H1 (cell line): Measurements from ENCODE around the gene MALSU1. TPM values are rescaled to one million over a fixed set of nuclear protein-coding genes. Genes with fewer than 3 reads are reported as not detected.

Experiments used
- CTCF ChIA-PET: fragments of 300-600 bp; sonication (Branson Sonifier 250); formaldehyde crosslinking; loops from one replicate; lab custom pipeline; 2021; ENCODE audit not compliant: partially characterized antibody; lab: Charles Lee
- POLR2A ChIA-PET: fragments of 300-600 bp; sonication (Branson Sonifier 250); formaldehyde crosslinking; loops from one replicate; lab custom pipeline; 2021; ENCODE audit warnings: inconsistent platforms; ENCODE audit not compliant: partially characterized antibody; lab: Charles Lee
- DNase-seq, 2 experiments: peaks; one replicate each; pipeline versions ENCODE4 v3.0.0 to v3.0.0-alpha.2; 2010 to 2022; ENCODE audit warnings: low spot score in 2 of 2, low read depth in 1 of 2, mixed read lengths in 1 of 2
- FAIRE-seq: peaks from 2 replicates; lab custom pipeline; 2011; peaks lifted over from hg19 to GRCh38; lab: Jason Lieb, UNC
- H2AFZ ChIP-seq: 2 replicates; pipeline ENCODE4 v1.8.1; 2012; ENCODE audit warnings: low read length, inconsistent platforms
- H2AK5ac ChIP-seq: 2 replicates; pipeline ENCODE4 v1.6.1; 2013; ENCODE audit warnings: low read depth, low read length
- H2BK120ac ChIP-seq: replicated peaks from 2 replicates; pipeline ENCODE3; 2013; ENCODE audit warnings: low read depth, low read length, inconsistent platforms
- H2BK12ac ChIP-seq: 2 replicates; pipeline ENCODE4 v1.6.1; 2013; ENCODE audit warnings: low read depth, low read length
- H2BK15ac ChIP-seq: 2 replicates; pipeline ENCODE4 v1.6.1; 2013; ENCODE audit warnings: low read length
- H2BK20ac ChIP-seq: 2 replicates; pipeline ENCODE4 v1.6.1; 2013; ENCODE audit warnings: low read length
- H2BK5ac ChIP-seq: 2 replicates; pipeline ENCODE4 v1.6.1; 2013; ENCODE audit warnings: low read depth, low read length
- H3K14ac ChIP-seq: 2 replicates; pipeline ENCODE4 v1.6.1; 2013; ENCODE audit warnings: inconsistent platforms; ENCODE audit not compliant: insufficient read length
- H3K18ac ChIP-seq: 2 replicates; pipeline ENCODE4 v1.6.1; 2013; ENCODE audit warnings: low read length; ENCODE audit errors: extremely low read depth
- H3K23ac ChIP-seq: 2 replicates; pipeline ENCODE4 v1.6.1; 2013; ENCODE audit warnings: inconsistent platforms; ENCODE audit not compliant: insufficient read length
- H3K23me2 ChIP-seq: 2 replicates; pipeline ENCODE4 v1.6.1; 2013; ENCODE audit warnings: low read depth, low read length
- H3K27ac ChIP-seq: 2 replicates; pipeline ENCODE4 v1.6.1; 2011; ENCODE audit warnings: low read depth, low read length, inconsistent platforms
- H3K27me3 ChIP-seq, 4 experiments: replicated peaks in 1 of 4; 1 replicate in 1 of 4; 2 replicates in 3 of 4; pipeline versions ENCODE4 v1.6.1 to v1.8.1; 2011 to 2013; ENCODE audit warnings: low read length in 3 of 4, mild to moderate bottlenecking in 3 of 4, inconsistent platforms in 2 of 4, mixed read lengths in 2 of 4, moderate library complexity in 1 of 4; ENCODE audit not compliant: control insufficient read depth in 3 of 4, insufficient read depth in 3 of 4; ENCODE audit errors: extremely low read depth in 1 of 4
- H3K36me3 ChIP-seq, 4 experiments: 2 replicates each; pipeline versions ENCODE4 v1.6.1 to v1.8.1; 2011 to 2013; ENCODE audit warnings: mild to moderate bottlenecking in 4 of 4, low read length in 3 of 4, moderate library complexity in 2 of 4, control low read depth in 1 of 4, inconsistent platforms in 1 of 4; ENCODE audit not compliant: insufficient read depth in 4 of 4, control insufficient read depth in 2 of 4
- H3K4ac ChIP-seq: replicated peaks from 2 replicates; pipeline ENCODE3; 2013; ENCODE audit warnings: low read length, low read depth, mixed read lengths, inconsistent platforms; ENCODE audit not compliant: insufficient read length
- H3K4me1 ChIP-seq, 4 experiments: replicated peaks in 1 of 4; 1 replicate in 1 of 4; 2 replicates in 3 of 4; pipeline versions ENCODE4 v1.6.1 to v1.8.1; 2011 to 2013; ENCODE audit warnings: low read length in 3 of 4, inconsistent platforms in 2 of 4, mixed read lengths in 1 of 4; ENCODE audit not compliant: insufficient read depth in 4 of 4, control insufficient read depth in 3 of 4
- H3K4me2 ChIP-seq, 2 experiments: 2 replicates each; pipeline versions ENCODE4 v1.6.1 to v1.8.1; 2011 to 2013; ENCODE audit warnings: low read depth in 2 of 2, low read length in 2 of 2, control low read depth in 1 of 2, inconsistent platforms in 1 of 2, mild to moderate bottlenecking in 1 of 2; ENCODE audit not compliant: insufficient read depth in 1 of 2
- H3K4me3 ChIP-seq, 4 experiments: fragments of 200-600, 300-600 bp in 1 of 4; sonication (generic), shearing (Covaris generic), sonication (Bioruptor Twin) in 1 of 4; 2 replicates each; pipeline versions ENCODE4 v1.5.1 to v1.8.1; 2011 to 2016; ENCODE audit warnings: low read length in 4 of 4, low read depth in 3 of 4, control low read depth in 2 of 4, inconsistent platforms in 2 of 4, mild to moderate bottlenecking in 2 of 4, mixed read lengths in 1 of 4, moderate library complexity in 1 of 4; ENCODE audit not compliant: insufficient read depth in 2 of 4; ENCODE audit errors: extremely low read depth in 1 of 4
- H3K56ac ChIP-seq: replicated peaks from 2 replicates; pipeline ENCODE3; 2013; ENCODE audit warnings: low read depth, mild to moderate bottlenecking, mixed read lengths, low read length, inconsistent platforms; ENCODE audit not compliant: insufficient read length
- H3K79me1 ChIP-seq: 2 replicates; pipeline ENCODE4 v1.6.1; 2013; ENCODE audit warnings: low read depth, low read length, control low read depth
- H3K79me2 ChIP-seq, 2 experiments: 2 replicates each; pipeline versions ENCODE4 v1.6.1 to v1.8.1; 2012 to 2013; ENCODE audit warnings: low read length in 2 of 2, mild to moderate bottlenecking in 2 of 2, inconsistent platforms in 1 of 2; ENCODE audit not compliant: insufficient read depth in 2 of 2, control insufficient read depth in 1 of 2
- H3K9ac ChIP-seq, 4 experiments: replicated peaks in 1 of 4; 1 replicate in 1 of 4; 2 replicates in 3 of 4; pipeline versions ENCODE4 v1.6.1 to v1.8.1; 2011 to 2013; ENCODE audit warnings: low read depth in 3 of 4, low read length in 3 of 4, control low read depth in 2 of 4, mild to moderate bottlenecking in 2 of 4, moderate library complexity in 2 of 4, inconsistent platforms in 1 of 4; ENCODE audit errors: extremely low read depth in 1 of 4
- H3K9me3 ChIP-seq, 2 experiments: 2 replicates each; pipeline versions ENCODE4 v1.6.1 to v1.8.1; 2012 to 2013; ENCODE audit warnings: mild to moderate bottlenecking in 2 of 2, moderate library complexity in 2 of 2, control low read depth in 1 of 2, inconsistent platforms in 1 of 2, low read depth in 1 of 2, low read length in 1 of 2, mixed read lengths in 1 of 2; ENCODE audit not compliant: insufficient read depth in 2 of 2
- H4K20me1 ChIP-seq, 2 experiments: replicated peaks in 1 of 2; 2 replicates each; pipeline versions ENCODE3 to v1.8.1; 2011 to 2013; ENCODE audit warnings: inconsistent platforms in 2 of 2, low read length in 2 of 2, mild to moderate bottlenecking in 1 of 2; ENCODE audit not compliant: insufficient read depth in 2 of 2, control insufficient read depth in 1 of 2
- H4K5ac ChIP-seq: 2 replicates; pipeline ENCODE4 v1.6.1; 2013; ENCODE audit warnings: low read length, low read depth, mixed read lengths, inconsistent platforms; ENCODE audit not compliant: insufficient read length
- H4K8ac ChIP-seq: 2 replicates; pipeline ENCODE4 v1.8.0; 2013; ENCODE audit warnings: mild to moderate bottlenecking, moderate library complexity, low read length, inconsistent platforms; ENCODE audit not compliant: insufficient read depth; ENCODE audit errors: extremely low read depth
- H4K91ac ChIP-seq: replicated peaks from 2 replicates; pipeline ENCODE3; 2013; ENCODE audit warnings: low read length, mixed read lengths, inconsistent platforms; ENCODE audit not compliant: insufficient read length
- CTCF ChIP-seq, 3 experiments: IDR thresholded peaks; 1 replicate in 2 of 3; 2 replicates in 1 of 3; pipeline versions ENCODE4 v1.5.1 to v1.6.1; 2011; ENCODE audit warnings: low read length in 3 of 3, mild to moderate bottlenecking in 3 of 3, inconsistent platforms in 2 of 3, low read depth in 1 of 3, moderate library complexity in 1 of 3; ENCODE audit not compliant: insufficient read depth in 1 of 3; ENCODE audit errors: control extremely low read depth in 1 of 3
- HDAC2 ChIP-seq, 2 experiments: fragments of 300-600 bp in 1 of 2; sonication (generic) in 1 of 2; IDR thresholded peaks; 2 replicates each; pipeline ENCODE4 v1.6.1; 2011 to 2012; ENCODE audit warnings: low read depth in 2 of 2, low read length in 2 of 2, mild to moderate bottlenecking in 2 of 2, moderate library complexity in 2 of 2, borderline replicate concordance in 1 of 2, inconsistent platforms in 1 of 2
- SUZ12 ChIP-seq: fragments of 200-600 bp; sonication (generic); IDR thresholded peaks from 2 replicates; pipeline ENCODE4 v1.6.1; 2012; ENCODE audit warnings: mild to moderate bottlenecking, inconsistent platforms, low read length, moderate library complexity, mixed read lengths
- WGBS, 2 experiments: shearing (Covaris generic) in 1 of 2; methylation state at CpG; one replicate each; pipeline versions ENCODE4 v1.1.6 to v1.1.7; 2013 to 2015; ENCODE audit warnings: low lambda C conversion rate in 2 of 2, mixed read lengths in 2 of 2, inconsistent platforms in 1 of 2, low coverage in 1 of 2, missing lambda C conversion rate in 1 of 2; ENCODE audit not compliant: insufficient replicate concordance in 2 of 2, insufficient coverage in 1 of 2, insufficient read length in 1 of 2; ENCODE audit errors: extremely low coverage in 1 of 2, missing lambda C conversion rate in 1 of 2; 5-methylcytosine and 5-hydroxymethylcytosine counted together
- polyA plus RNA-seq, 7 experiments: library from polyadenylated mRNA; depleted of rRNA in 3 of 7; stranded (reverse) in 5 of 7; unstranded in 2 of 7; fragments of >200 nt in 5 of 7; fragments of 200-250 nt in 2 of 7; gene quantifications; 1 replicate in 5 of 7; 2 replicates in 1 of 7; 4 replicates in 1 of 7; pipeline versions ENCODE4 v1.2.1 to v1.2.3, GENCODE V29; 2011 to 2013; ENCODE audit warnings: missing spikeins in 2 of 7, mixed read lengths in 2 of 7
- total RNA-seq: library from RNA; stranded (reverse); fragmentation: NEBNext Ultra II Directional; extraction: Animal tissue kit (Norgen Biotek cat#: 25700); gene quantifications from 2 replicates; pipeline ENCODE4 v1.2.1, GENCODE V29; 2021

Gene MALSU1
- total and polyA plus RNA-seq, 2 of the 8 experiments (the other 6 are each of a cell fraction or from before 2014, with no cell fraction given): 73.5 to 84.0 TPM

GRCh38 chr7:23277359-23277989 is 21.7 kb upstream of the MALSU1 start:
- Histone ChIP-seq H3K9ac (no peak overlapping the region), H3K18ac (no peak overlapping the region), H3K23ac (no peak overlapping the region), H3K4ac (no peak overlapping the region), H3K27me3 (no peaks in the 10 kb centered on the region), H3K27ac (no peak overlapping the region), H3K23me2 (no peaks in the 10 kb centered on the region), H3K14ac (no peak overlapping the region), H2AK5ac (no peak overlapping the region), H3K9me3 (no peaks in the 10 kb centered on the region), H3K4me2 (no peak overlapping the region), H2BK12ac (no peak overlapping the region), H2AFZ (no peak overlapping the region), H2BK120ac (no peak overlapping the region), H4K5ac (no peak overlapping the region), H3K79me1 (no peaks in the 10 kb centered on the region), H3K4me3 (no peak overlapping the region), H4K91ac (no peak overlapping the region), H3K56ac (no peak overlapping the region), H2BK20ac (no peak overlapping the region), H4K20me1 (no peaks in the 10 kb centered on the region), H2BK15ac (no peak overlapping the region), H2BK5ac (no peak overlapping the region), H3K79me2 (no peaks in the 10 kb centered on the region), H3K4me1 (peaks cover 0 to 3% (median 0%) of the 10 kb centered on the region in 4 experiments; a peak in 1 of 7 replicates), H3K36me3 (no peaks in the 10 kb centered on the region), H4K8ac (no peak overlapping the region)
- DNase-seq (peak in 1 of 2 experiments; percentile 15), FAIRE-seq (peak; percentile 79)
- ChIA-PET CTCF (interaction anchor here (0.5 to 14.1 kb wide), 24 partner anchors 9 to 457 kb away, joined by 3 to 241 read pairs (median 4); partner anchors contain the start of genes MALSU1 and STK31), POLR2A (interaction anchor here (0.6 kb wide), 1 partner anchor 12 kb away, joined by 3 read pairs; no protein-coding TSS in a partner anchor)
- WGBS, 2 experiments: 42 to 100% methylated on average over 1 to 6 of the region's 6 CpGs
- no peak for TF ChIP-seq HDAC2 (IDR thresholded peaks at IDR 0.05; ENCODE audit: borderline replicate concordance in 1 of 2, low read depth in 2 of 2, low read length in 2 of 2)
- peak in 2 of 3 experiments; percentile 74 to 79; a peak in 3 of 4 replicates for TF ChIP-seq CTCF (IDR thresholded peaks at IDR 0.05; ENCODE audit: control extremely low read depth in 1 of 3, insufficient read depth in 1 of 3, low read depth in 1 of 3, low read length in 3 of 3)
- no peak for TF ChIP-seq SUZ12
